Pancreas (tissue), 10 donors: Measurements from ENCODE around the gene RPL7A. TPM values are rescaled to one million over a fixed set of nuclear protein-coding genes. Genes with fewer than 3 reads are reported as not detected.
A peak's percentile ranks its signal among the peaks of the same experiment; 100 is the strongest.

Source experiments
- ATAC-seq, 4 donors: fragments of 200-7000 bp; cut with Tn5 transposase; one replicate each; pipeline versions ENCODE4 v1.8.0 to v1.9.1; 2020; ENCODE audit warnings: mild to moderate bottlenecking in 4 of 4, moderate library complexity in 4 of 4
- DNase-seq, 6 donors: peaks; one replicate each; pipeline ENCODE4 v3.0.0-alpha.2; 2020
- FAIRE-seq: peaks from 2 replicates; lab custom pipeline; 2012; peaks lifted over from hg19 to GRCh38; lab: Jason Lieb, UNC
- H3K27ac ChIP-seq, 4 donors: fragments of 200-600 bp; sonication (generic); 1 replicate in 3 of 4; 2 replicates in 1 of 4; pipeline versions ENCODE4 v1.5.0 to v1.8.0; 2020
- H3K27me3 ChIP-seq, 4 donors: fragments of 200-600 bp; one replicate each; pipeline ENCODE4 v1.8.0; 2021
- H3K36me3 ChIP-seq, 3 donors: fragments of 200-600 bp; sonication (generic) in 1 of 3; one replicate each; pipeline versions ENCODE4 v1.5.0 to v1.8.0; 2020 to 2021
- H3K4me1 ChIP-seq, 3 donors: fragments of 200-600 bp; one replicate each; pipeline ENCODE4 v1.8.0; 2021
- H3K4me3 ChIP-seq, 4 donors: fragments of 200-600 bp; sonication (generic) in 2 of 4; one replicate each; pipeline versions ENCODE4 v1.5.0 to v1.8.0; 2020 to 2021
- H3K9me3 ChIP-seq, 4 donors: fragments of 200-600 bp; one replicate each; pipeline ENCODE4 v1.8.0; 2021
- WGBS, 2 donors: extraction: QIAGEN DNeasy Blood & Tissue Kit; methylation state at CpG; one replicate each; pipeline ENCODE4 v1.1.7; 2013; 5-methylcytosine and 5-hydroxymethylcytosine counted together
- intact Hi-C, 3 donors: fragments of 100-400 bp; cut with DNase I; formaldehyde crosslinking; loops; one replicate each; pipeline versions ENCODE4 v1.11.1 to v1.14.2; 2022
- polyA plus RNA-seq, 2 donors: library from polyadenylated mRNA; stranded (reverse); fragments of 200-250 nt; gene quantifications; one replicate each; pipeline ENCODE4 v1.2.3, GENCODE V29; 2013
- total RNA-seq, 6 donors: library from RNA; stranded (reverse); fragmentation: NEBNext Ultra II Directional in 4 of 6; extraction: Animal tissue kit (Norgen Biotek cat#: 25700) in 4 of 6; gene quantifications; one replicate each; pipeline versions ENCODE4 v1.2.1 to v1.2.4, GENCODE V29; 2021 to 2023
- TF ChIP-seq, protein P1 (sequence below), 4 donors: fragments of 200-600 bp; sonication (generic) in 3 of 4; IDR thresholded peaks; one replicate each; pipeline versions ENCODE4 v1.5.0 to v1.8.0; 2021; ENCODE audit warnings: antibody characterized with exemption in 4 of 4
- donor health status: healthy with polysubstance abuse.
- donor health status: DM: no; HTN: no; CAD: no; lungs with moderate emphysema.
- donor health status: DM: no; HTN: no; CAD: no.
- donor health status: control.
- donor health status: control.
- donor health status: Bipolar disorder and iron deficiency.
- donor health status: DM: yes; HTN: yes; CAD: no.
- donor health status: DM: no; HTN: no; CAD: no.
- donor health status: DM: no; HTN: no; CAD: no.
- donor health status: DM: yes; HTN: yes; CAD: no.

Gene RPL7A
- total and polyA plus RNA-seq, 8 donors: 1,234 to 2,140 (median 1,834) TPM

DNA sequence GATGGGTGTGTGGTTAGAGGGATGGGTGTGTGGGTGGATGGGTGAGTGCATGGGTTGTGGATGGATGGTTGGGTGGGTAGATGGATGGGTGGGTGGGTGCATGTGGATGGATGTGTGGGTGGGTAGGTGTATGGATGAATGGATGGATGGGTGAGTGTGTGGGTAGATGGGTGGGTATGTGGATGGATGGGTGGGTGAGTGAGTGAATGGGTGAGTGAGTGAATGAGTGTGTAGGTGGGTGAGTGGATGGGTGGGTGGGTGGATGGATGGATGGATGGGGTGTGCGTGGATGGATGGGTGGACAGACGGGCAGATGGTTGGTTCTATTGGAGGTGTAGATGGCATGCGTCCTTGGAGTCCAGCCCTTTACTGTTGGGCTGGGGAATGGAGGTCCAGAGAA lies 45.4 kb downstream of the RPL7A start:
- Histone ChIP-seq H3K9me3 (no peaks in the 10 kb centered on the region), H3K4me3 (no peak overlapping the region), H3K27me3 (no peaks in the 10 kb centered on the region), H3K36me3 (no peaks in the 10 kb centered on the region), H3K4me1 (no peaks in the 10 kb centered on the region), H3K27ac (no peak overlapping the region)
- WGBS, 2 donors: 63 to 81% methylated on average over 3 of the region's 3 CpGs
- FAIRE-seq (no peak), ATAC-seq (no peak), DNase-seq (no peak)
- intact Hi-C loops: no loop called here
- TF ChIP-seq, protein P1, sequence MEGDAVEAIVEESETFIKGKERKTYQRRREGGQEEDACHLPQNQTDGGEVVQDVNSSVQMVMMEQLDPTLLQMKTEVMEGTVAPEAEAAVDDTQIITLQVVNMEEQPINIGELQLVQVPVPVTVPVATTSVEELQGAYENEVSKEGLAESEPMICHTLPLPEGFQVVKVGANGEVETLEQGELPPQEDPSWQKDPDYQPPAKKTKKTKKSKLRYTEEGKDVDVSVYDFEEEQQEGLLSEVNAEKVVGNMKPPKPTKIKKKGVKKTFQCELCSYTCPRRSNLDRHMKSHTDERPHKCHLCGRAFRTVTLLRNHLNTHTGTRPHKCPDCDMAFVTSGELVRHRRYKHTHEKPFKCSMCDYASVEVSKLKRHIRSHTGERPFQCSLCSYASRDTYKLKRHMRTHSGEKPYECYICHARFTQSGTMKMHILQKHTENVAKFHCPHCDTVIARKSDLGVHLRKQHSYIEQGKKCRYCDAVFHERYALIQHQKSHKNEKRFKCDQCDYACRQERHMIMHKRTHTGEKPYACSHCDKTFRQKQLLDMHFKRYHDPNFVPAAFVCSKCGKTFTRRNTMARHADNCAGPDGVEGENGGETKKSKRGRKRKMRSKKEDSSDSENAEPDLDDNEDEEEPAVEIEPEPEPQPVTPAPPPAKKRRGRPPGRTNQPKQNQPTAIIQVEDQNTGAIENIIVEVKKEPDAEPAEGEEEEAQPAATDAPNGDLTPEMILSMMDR (IDR thresholded peaks at IDR 0.05): no peak

DNA sequence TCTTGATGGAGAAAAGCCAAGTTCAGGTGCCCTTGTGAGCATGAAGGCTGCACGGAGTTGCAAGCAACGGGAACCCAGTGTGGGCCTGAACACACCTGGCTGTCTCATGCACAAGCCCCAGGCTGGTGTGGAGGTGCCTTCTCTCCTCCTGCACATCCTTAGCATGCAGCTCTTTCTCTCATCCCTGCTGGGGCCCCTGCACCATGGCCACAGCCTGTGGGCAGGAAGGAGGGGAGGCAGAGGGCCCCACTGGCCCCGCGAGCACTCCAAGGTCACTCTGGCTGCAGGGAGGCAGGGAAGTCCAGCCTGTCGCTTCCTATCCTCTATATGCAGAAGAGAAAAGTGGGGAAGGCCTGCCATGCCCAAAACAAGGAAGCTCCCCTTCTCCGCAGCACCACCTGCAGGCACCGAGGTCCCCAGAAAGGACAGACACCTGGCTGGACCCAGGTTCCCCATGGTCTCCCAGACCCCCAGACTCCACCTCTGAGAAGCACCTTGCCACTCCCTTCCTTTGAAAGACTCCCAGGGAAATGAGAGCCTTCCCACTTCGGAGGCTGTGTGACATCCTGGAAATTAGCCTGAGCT lies 46.8 kb downstream of the RPL7A start:
- ATAC-seq (peak in 1 of 4 donors; percentile 7), FAIRE-seq (no peak), DNase-seq (no peak)
- intact Hi-C loops: no loop called here
- no peak overlapping the region for H3K27ac ChIP-seq
- H3K4me1 ChIP-seq: no peaks in the 10 kb centered on the region
- no peaks in the 10 kb centered on the region for H3K36me3 ChIP-seq
- H3K4me3 ChIP-seq: no peak overlapping the region
- WGBS, 2 donors: 15 to 18% methylated on average over 7 to 8 of the region's 8 CpGs
- no peaks in the 10 kb centered on the region for H3K9me3 ChIP-seq
- TF ChIP-seq, protein P1 (IDR thresholded peaks at IDR 0.05): no peak
- H3K27me3 ChIP-seq: no peaks in the 10 kb centered on the region

DNA sequence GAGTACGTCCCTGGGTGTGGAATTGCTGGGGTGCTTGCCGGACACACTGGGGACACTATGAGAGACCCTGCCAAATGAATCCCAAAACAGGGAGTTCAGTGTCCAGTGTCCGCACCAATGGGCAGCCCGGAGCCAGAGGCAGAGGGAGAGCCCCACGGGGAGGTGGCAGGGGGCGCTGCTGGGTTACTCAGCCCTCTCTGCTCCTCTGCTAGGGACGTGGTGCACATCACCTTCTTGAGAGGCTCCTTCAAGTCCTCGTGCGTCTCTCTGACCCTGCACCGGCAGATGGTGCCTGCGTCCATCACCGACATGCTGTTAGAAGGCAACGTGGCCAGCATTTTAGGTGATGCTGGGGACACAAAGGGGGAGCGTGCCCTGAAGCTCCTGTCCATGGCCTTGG lies 48.9 kb downstream of the RPL7A start:
- DNase-seq (peak in 1 of 6 donors; percentile 40), ATAC-seq (peak in 3 of 4 donors; percentile 43 to 51 (median 49)), FAIRE-seq (no peak)
- 18 to 23% methylated on average over 14 of the region's 14 CpGs for WGBS, 2 donors
- TF ChIP-seq, protein P1 (IDR thresholded peaks at IDR 0.05): no peak
- H3K4me3 ChIP-seq: no peak overlapping the region
- no peaks in the 10 kb centered on the region for H3K27me3 ChIP-seq
- intact Hi-C loops: no loop called here
- no peaks in the 10 kb centered on the region for H3K4me1 ChIP-seq
- no peaks in the 10 kb centered on the region for H3K36me3 ChIP-seq
- no peaks in the 10 kb centered on the region for H3K9me3 ChIP-seq
- H3K27ac ChIP-seq: no peak overlapping the region

DNA sequence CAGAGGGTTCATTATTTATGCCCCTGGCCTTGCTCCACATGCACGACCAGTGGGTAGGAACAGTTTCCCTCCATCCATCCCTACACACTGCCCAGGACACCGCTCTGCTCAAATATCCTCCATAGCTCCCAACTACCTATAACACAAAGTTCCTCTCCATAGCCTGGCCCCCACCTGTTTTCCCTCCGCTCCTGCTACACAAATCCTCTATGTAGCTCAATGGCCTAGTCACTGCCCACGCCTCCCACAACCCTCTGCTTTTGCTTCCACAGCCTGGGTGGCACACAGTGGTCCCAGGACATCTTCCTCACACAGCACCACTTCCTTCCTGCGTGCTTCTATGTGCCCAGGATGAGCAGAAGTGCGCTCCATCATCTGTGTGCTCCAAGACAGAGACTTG lies 49.4 kb downstream of the RPL7A start:
- Histone ChIP-seq H3K27me3 (no peaks in the 10 kb centered on the region), H3K4me1 (no peaks in the 10 kb centered on the region), H3K9me3 (no peaks in the 10 kb centered on the region), H3K36me3 (no peaks in the 10 kb centered on the region), H3K27ac (no peak overlapping the region), H3K4me3 (no peak overlapping the region)
- FAIRE-seq: no peak
- WGBS, 2 donors: 55 to 76% methylated on average over 6 of the region's 6 CpGs
- intact Hi-C loops: no loop called here
- TF ChIP-seq, protein P1 (IDR thresholded peaks at IDR 0.05): no peak
- DNase-seq: peak in 1 of 6 donors; percentile 11
- no peak for ATAC-seq

DNA sequence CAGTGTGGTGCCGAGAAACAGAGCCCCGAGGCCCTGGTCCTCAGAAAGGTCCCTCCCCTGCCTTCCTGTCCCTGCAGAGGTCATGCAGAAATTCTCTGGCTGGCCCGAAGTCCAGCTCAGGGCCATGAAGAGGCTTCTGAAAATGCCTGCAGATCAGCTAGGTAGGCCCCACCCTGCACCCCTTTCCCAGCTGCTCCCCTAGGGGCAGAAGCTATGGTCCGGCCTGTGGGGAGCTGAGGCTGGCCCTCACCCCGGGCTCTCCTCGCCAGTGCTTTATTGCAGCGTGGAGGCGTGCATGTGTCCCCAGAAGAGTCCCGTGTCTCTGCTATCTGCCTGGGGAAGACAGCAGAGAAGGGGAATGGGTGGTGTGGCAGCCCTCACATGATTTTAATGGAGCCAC lies 49.9 kb downstream of the RPL7A start:
- H3K27me3 ChIP-seq: no peaks in the 10 kb centered on the region
- ATAC-seq (no peak), FAIRE-seq (no peak), DNase-seq (peak in 1 of 6 donors; percentile 31)
- H3K4me1 ChIP-seq: no peaks in the 10 kb centered on the region
- whole genome bisulfite sequencing, 2 donors: 50 to 67% methylated on average over 9 of the region's 9 CpGs
- no peaks in the 10 kb centered on the region for H3K9me3 ChIP-seq
- H3K27ac ChIP-seq: no peak overlapping the region
- intact Hi-C loops: no loop called here
- H3K36me3 ChIP-seq: no peaks in the 10 kb centered on the region
- TF ChIP-seq, protein P1 (IDR thresholded peaks at IDR 0.05): no peak
- H3K4me3 ChIP-seq: no peak overlapping the region
